Measurements from ENCODE around the gene PECR.

GRCh38 chr2:216114382-216114713, 32.7 kb upstream of the PECR start:
- TF ChIP-seq CTCF (IDR thresholded peaks at IDR 0.05) (no peak), POLR2A (IDR thresholded peaks at IDR 0.05) (no peak)

Measured in right lobe of liver (tissue), 4 donors.